WERI-Rb-1 (cell line): Measurements from ENCODE around the gene TRRAP.

Source experiments
- DNase-seq: peaks from one replicate; pipeline ENCODE4 v3.0.0-alpha.2; 2020
- H3K27ac ChIP-seq: fragments of 250-450 bp; sonication (Bioruptor Pico); 2 replicates; pipeline ENCODE4 v1.5.1; 2020; ENCODE audit warnings: mild to moderate bottlenecking, moderate library complexity
- H3K27me3 ChIP-seq: fragments of 250-450 bp; sonication (Bioruptor Pico); 2 replicates; pipeline ENCODE4 v1.5.1; 2021; ENCODE audit warnings: mild to moderate bottlenecking, low read depth, moderate library complexity; ENCODE audit not compliant: insufficient read depth, severe bottlenecking
- H3K36me3 ChIP-seq: fragments of 250-450 bp; sonication (Bioruptor Pico); 2 replicates; pipeline ENCODE4 v1.5.1; 2020; ENCODE audit warnings: mild to moderate bottlenecking, moderate library complexity
- H3K4me3 ChIP-seq: 2 replicates; pipeline ENCODE4 v1.5.1; 2011; ENCODE audit warnings: low read depth, mild to moderate bottlenecking, control low read depth, low read length
- H3K9me3 ChIP-seq: fragments of 250-450 bp; sonication (Bioruptor Pico); 2 replicates; pipeline ENCODE4 v1.5.1; 2021; ENCODE audit warnings: mild to moderate bottlenecking, moderate library complexity; ENCODE audit not compliant: severe bottlenecking
- TF ChIP-seq, protein P1 (sequence below): IDR thresholded peaks from 2 replicates; pipeline ENCODE4 v1.5.1; 2011; ENCODE audit warnings: low read depth, mild to moderate bottlenecking, control low read depth, inconsistent platforms, low read length

TRRAP gene

DNA sequence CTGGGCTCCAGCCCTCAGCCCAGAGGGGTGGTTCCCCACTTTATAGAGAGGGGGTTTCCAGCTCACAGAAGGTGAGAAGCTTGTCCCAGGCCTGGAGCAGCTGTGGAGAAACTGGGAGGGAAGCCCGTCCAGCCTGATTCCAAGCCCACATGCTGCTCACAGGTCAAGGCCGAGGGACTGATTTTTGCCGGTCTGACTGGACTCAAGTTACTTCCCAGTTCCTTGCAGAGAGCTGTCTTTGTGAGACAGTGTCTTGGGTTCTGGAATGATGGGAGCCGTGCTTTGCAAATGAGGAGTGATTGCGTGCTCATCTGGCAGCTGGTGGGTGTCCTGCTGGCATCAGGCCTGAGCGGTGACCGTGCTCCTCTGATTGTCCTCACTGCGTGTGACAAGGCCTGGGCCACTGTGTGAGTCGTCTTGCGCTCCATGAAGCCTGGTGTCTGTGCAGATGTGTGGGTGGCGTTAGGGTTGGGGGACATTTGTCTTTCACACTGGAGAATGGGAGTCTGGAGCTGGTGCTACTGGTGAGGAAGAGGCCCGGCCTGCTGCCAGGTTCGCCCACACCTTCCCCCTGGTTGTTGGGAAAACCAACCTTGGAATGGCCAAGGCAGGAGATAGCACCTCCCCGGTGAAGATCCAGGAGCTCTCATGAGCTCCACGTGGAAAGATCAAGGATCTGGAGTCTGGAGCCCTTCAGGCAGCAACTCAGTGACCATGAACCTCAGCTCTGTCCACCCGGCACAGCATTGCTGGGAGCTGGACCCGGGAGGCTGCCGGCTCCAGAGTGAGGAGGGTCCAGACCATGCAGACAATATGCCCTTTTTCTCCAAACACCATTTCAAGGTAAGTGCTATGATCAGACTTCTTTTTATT lies 136.0 kb downstream of the TRRAP start:
- Histone ChIP-seq H3K9me3 (no peaks in the 10 kb centered on the region), H3K4me3 (no peak overlapping the region), H3K36me3 (peaks cover 70% of the 10 kb centered on the region), H3K27ac (no peak overlapping the region), H3K27me3 (no peaks in the 10 kb centered on the region)
- no peak for DNase-seq
- TF ChIP-seq, protein P1, sequence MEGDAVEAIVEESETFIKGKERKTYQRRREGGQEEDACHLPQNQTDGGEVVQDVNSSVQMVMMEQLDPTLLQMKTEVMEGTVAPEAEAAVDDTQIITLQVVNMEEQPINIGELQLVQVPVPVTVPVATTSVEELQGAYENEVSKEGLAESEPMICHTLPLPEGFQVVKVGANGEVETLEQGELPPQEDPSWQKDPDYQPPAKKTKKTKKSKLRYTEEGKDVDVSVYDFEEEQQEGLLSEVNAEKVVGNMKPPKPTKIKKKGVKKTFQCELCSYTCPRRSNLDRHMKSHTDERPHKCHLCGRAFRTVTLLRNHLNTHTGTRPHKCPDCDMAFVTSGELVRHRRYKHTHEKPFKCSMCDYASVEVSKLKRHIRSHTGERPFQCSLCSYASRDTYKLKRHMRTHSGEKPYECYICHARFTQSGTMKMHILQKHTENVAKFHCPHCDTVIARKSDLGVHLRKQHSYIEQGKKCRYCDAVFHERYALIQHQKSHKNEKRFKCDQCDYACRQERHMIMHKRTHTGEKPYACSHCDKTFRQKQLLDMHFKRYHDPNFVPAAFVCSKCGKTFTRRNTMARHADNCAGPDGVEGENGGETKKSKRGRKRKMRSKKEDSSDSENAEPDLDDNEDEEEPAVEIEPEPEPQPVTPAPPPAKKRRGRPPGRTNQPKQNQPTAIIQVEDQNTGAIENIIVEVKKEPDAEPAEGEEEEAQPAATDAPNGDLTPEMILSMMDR: no peak

DNA sequence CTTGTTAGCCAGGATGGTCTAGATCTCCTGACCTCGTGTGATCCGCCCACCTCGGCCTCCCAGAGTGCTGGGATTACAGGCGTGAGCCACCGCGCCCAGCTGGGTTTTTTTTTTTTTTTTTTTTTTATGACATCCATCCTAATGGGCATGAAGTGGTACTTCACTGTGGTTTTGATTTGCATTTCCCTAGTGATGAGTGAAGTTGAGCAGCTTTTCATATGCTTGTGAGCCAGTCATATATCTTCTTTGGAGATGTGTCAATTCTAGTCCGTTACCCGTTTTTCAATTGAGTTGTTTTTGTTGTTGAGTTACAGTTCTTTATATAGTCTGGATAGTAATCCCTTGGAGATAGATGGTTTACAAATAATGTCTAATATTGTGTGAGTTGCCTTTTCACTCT lies 137.9 kb downstream of the TRRAP start:
- DNase-seq: no peak
- no peak overlapping the region for H3K4me3 ChIP-seq
- TF ChIP-seq, protein P1: no peak
- H3K27me3 ChIP-seq: no peaks in the 10 kb centered on the region
- H3K27ac ChIP-seq: no peak overlapping the region
- no peaks in the 10 kb centered on the region for H3K9me3 ChIP-seq
- peaks cover 65% of the 10 kb centered on the region for H3K36me3 ChIP-seq

DNA sequence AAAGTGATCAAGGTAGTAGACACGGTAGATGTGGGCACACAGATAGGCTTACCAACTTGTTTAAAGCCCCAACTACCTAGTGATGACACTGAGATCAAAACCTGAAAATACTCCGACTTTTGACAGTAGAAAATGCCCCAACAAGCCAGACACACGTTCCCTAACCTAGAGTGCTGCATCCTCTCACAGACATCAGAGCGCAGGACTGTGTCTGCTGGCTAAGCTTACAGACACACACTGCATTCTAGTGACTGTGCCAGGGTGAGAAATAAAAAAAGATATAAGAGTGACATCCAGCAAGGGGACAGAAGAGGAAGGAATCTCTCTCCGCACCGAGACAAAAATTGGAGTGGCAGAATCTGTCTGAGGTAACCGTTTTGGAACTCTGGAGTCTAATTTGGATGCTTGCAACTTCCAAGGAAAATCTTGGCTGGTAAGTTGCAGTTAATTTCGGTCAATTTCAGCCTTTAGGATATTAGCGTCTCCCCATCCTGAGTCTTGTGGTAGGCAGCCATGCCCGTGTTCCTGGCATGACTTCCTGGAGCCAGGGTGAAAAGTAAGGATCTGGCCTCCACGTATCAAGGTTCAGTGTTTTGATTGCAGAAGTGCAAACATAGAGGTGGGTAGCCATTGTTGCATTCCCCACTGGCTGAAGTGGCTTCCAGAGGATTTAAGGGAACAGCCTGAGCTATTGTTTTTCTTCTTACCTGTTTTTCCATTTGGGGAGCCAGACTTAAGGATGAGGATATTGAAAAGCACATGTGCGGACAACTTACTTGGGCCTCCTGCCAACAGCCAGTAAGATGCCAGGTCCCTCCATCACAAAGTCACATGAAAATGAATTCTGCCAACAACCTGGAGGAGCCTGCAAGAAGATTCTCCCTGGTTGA lies 141.4 kb downstream of the TRRAP start:
- no peaks in the 10 kb centered on the region for H3K27me3 ChIP-seq

DNA sequence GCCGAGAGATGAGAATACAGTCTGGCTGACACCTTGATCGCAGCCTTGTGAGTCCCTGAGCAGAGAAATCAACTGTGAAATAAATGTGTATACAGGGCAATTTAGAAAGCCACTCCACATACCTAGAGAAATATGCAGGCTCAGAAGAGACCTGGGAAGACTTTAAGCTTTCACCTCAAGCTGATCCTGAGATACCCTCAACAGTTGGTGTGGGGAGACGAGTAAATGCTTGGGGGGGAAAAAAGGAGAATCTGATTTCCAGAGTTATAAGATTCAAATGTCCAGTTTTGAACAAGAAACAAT lies 142.0 kb downstream of the TRRAP start:
- TF ChIP-seq, protein P1: no peak
- Histone ChIP-seq H3K9me3 (no peaks in the 10 kb centered on the region), H3K27me3 (no peaks in the 10 kb centered on the region), H3K36me3 (peaks cover 23% of the 10 kb centered on the region), H3K27ac (no peak overlapping the region), H3K4me3 (no peak overlapping the region)
- DNase-seq: no peak

More for the DNA sequence above, 141.4 kb downstream of the TRRAP start:
- H3K27ac ChIP-seq: no peak overlapping the region
- TF ChIP-seq, protein P1: no peak
- no peak overlapping the region for H3K4me3 ChIP-seq
- DNase-seq: no peak
- no peaks in the 10 kb centered on the region for H3K9me3 ChIP-seq
- H3K36me3 ChIP-seq: peaks cover 29% of the 10 kb centered on the region

DNA sequence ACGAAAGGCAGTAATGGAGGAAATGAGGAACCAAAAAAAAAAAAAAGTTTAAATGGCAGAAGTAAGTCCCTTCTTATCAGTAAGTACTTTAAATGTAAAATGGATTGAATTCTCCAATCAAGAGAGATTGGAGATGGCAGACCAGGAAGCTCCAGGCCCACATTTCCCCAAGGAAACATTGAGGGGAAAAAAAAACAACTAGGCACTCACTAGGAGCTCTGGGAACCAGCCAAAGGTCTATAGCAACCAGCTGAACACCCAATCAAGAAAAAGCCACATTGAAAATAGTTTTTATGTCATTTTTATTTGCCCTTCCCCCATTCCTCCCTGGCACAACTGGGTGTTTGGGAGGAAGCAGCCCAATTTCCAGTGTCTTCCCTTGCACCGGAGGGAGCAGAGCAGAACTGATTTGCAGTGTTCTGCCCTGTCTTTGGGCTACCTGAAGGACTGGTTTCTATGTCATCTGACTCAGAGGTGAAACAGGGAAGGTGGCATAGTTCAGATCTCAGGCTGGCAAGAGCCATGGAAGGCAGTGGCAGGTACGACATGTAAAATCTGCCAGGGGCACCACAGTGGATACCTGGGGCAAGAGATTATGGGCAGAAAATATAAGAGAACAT lies 143.7 kb downstream of the TRRAP start:
- H3K27ac ChIP-seq: no peak overlapping the region
- TF ChIP-seq, protein P1: no peak

More for the DNA sequence above, 143.7 kb downstream of the TRRAP start:
- H3K27me3 ChIP-seq: no peaks in the 10 kb centered on the region
- H3K9me3 ChIP-seq: no peaks in the 10 kb centered on the region
- DNase-seq: no peak
- H3K4me3 ChIP-seq: no peak overlapping the region
- peaks cover 11% of the 10 kb centered on the region for H3K36me3 ChIP-seq
